Left ventricle myocardium superior (tissue), 1 donor: ENCODE results near the gene CACNA2D1. TPM values are rescaled to one million over a fixed set of nuclear protein-coding genes. Genes with fewer than 3 reads are reported as not detected.

Source experiments
- ATAC-seq: fragments of 200-7000 bp; cut with Tn5 transposase; one replicate; pipeline ENCODE4 v1.9.1; 2020; ENCODE audit warnings: mild to moderate bottlenecking, moderate library complexity
- DNase-seq: peaks from one replicate; pipeline ENCODE4 v3.0.0-alpha.2; 2020
- intact Hi-C: fragments of 100-400 bp; cut with micrococcal nuclease; formaldehyde crosslinking; loops from one replicate; pipeline ENCODE4 v1.11.0; 2022
- total RNA-seq: library from RNA; stranded (reverse); fragmentation: NEBNext Ultra II Directional; extraction: Animal tissue kit (Norgen Biotek cat#: 25700); gene quantifications from one replicate; pipeline ENCODE4 v1.2.1, GENCODE V29; 2021
- donor health status: DM: no; HTN: yes; CAD: no; lungs with severe emphysema.

The CACNA2D1 gene
- total RNA-seq, 1 donor from 2014 or later = 48.1 TPM

- no peak for ATAC-seq
- intact Hi-C loops = no loop called here
- no peak for DNase-seq
These were observed 81.4 kb downstream of the CACNA2D1 start for GRCh38 chr7:82362129-82362706.

- intact Hi-C loops = no loop called here
- no peak for ATAC-seq
- DNase-seq = no peak
These were observed 82.8 kb downstream of the CACNA2D1 start for GRCh38 chr7:82360591-82361368.

- intact Hi-C loops = no loop called here
- ATAC-seq (no peak), DNase-seq (no peak)
These were observed 84.2 kb downstream of the CACNA2D1 start for GRCh38 chr7:82359426-82359825.

- DNase-seq (no peak), ATAC-seq (no peak)
- intact Hi-C loops = no loop called here
These were observed 84.7 kb downstream of the CACNA2D1 start for GRCh38 chr7:82358923-82359322.

- peak; percentile 61 for ATAC-seq
- DNase-seq = no peak
- intact Hi-C loops = no loop called here
These were observed 85.5 kb downstream of the CACNA2D1 start for GRCh38 chr7:82358009-82358578.

GRCh38 chr7:82348251-82348650 lies 95.3 kb downstream of the CACNA2D1 start:
- intact Hi-C loops = no loop called here
- ATAC-seq (peak; percentile 60), DNase-seq (no peak)

- DNase-seq = no peak
- intact Hi-C loops = no loop called here
- ATAC-seq = peak; percentile 26
These were observed 95.8 kb downstream of the CACNA2D1 start for GRCh38 chr7:82347808-82348207.

GRCh38 chr7:82345886-82346285 lies 97.7 kb downstream of the CACNA2D1 start:
- intact Hi-C loops = no loop called here
- ATAC-seq (no peak), DNase-seq (no peak)

GRCh38 chr7:82343716-82344115 lies 99.9 kb downstream of the CACNA2D1 start:
- no peak for ATAC-seq
- intact Hi-C loops = no loop called here

GRCh38 chr7:82339958-82340357 lies 103.6 kb downstream of the CACNA2D1 start:
- intact Hi-C loops = no loop called here
- no peak for ATAC-seq

More at GRCh38 chr7:82343716-82344115, 99.9 kb downstream of the CACNA2D1 start:
- DNase-seq = no peak

GRCh38 chr7:82335927-82336326 lies 107.7 kb downstream of the CACNA2D1 start:
- DNase-seq (no peak), ATAC-seq (peak; percentile 28)
- intact Hi-C loops = no loop called here

More at GRCh38 chr7:82339958-82340357, 103.6 kb downstream of the CACNA2D1 start:
- DNase-seq = no peak

GRCh38 chr7:82335001-82335400 lies 108.6 kb downstream of the CACNA2D1 start:
- ATAC-seq (no peak), DNase-seq (no peak)
- intact Hi-C loops = no loop called here

- no peak for DNase-seq
- ATAC-seq = no peak
- intact Hi-C loops = no loop called here
These were observed 112.3 kb downstream of the CACNA2D1 start for GRCh38 chr7:82331234-82331633.

- ATAC-seq = no peak
- intact Hi-C loops = no loop called here
- DNase-seq = no peak
These were observed 112.8 kb downstream of the CACNA2D1 start for GRCh38 chr7:82330706-82331215.

- intact Hi-C loops = no loop called here
- DNase-seq = no peak
- no peak for ATAC-seq
These were observed 115.7 kb downstream of the CACNA2D1 start for GRCh38 chr7:82327898-82328297.

- no peak for DNase-seq
- no peak for ATAC-seq
- intact Hi-C loops = no loop called here
These were observed 118.2 kb downstream of the CACNA2D1 start for GRCh38 chr7:82325416-82325815.

- DNase-seq (no peak), ATAC-seq (no peak)
- intact Hi-C loops = no loop called here
These were observed 119.8 kb downstream of the CACNA2D1 start for GRCh38 chr7:82323806-82324205.

- intact Hi-C loops = no loop called here
- DNase-seq = peak; percentile 94
- peak; percentile 97 for ATAC-seq
These were observed 123.9 kb downstream of the CACNA2D1 start for GRCh38 chr7:82319674-82320118.

- no peak for DNase-seq
- ATAC-seq = peak; percentile 41
- intact Hi-C loops = no loop called here
These were observed 124.8 kb downstream of the CACNA2D1 start for GRCh38 chr7:82318786-82319185.

- ATAC-seq (no peak), DNase-seq (no peak)
- intact Hi-C loops = no loop called here
These were observed 125.8 kb downstream of the CACNA2D1 start for GRCh38 chr7:82317760-82318159.
